HG02852 (cell line): ENCODE data around the gene LRRC53.

Experiments used
- ATAC-seq: cut with Tn5 transposase; IDR thresholded peaks from one replicate; pipeline ENCODE4 v1.9.1; 2021; ENCODE audit warnings: mild to moderate bottlenecking, moderate library complexity; ENCODE audit not compliant: unreplicated experiment

The LRRC53 gene

GRCh38 chr1:74498901-74499300 lies 13.5 kb downstream of the LRRC53 start:
- ATAC-seq, result no peak

- no peak for ATAC-seq
Measured at GRCh38 chr1:74496669-74497068, 15.7 kb downstream of the LRRC53 start.

GRCh38 chr1:74486036-74486435 lies 26.4 kb downstream of the LRRC53 start:
- ATAC-seq, result no peak

- ATAC-seq, result no peak
Measured at GRCh38 chr1:74485622-74486021, 26.8 kb downstream of the LRRC53 start.

- ATAC-seq, result no peak
Measured at GRCh38 chr1:74481607-74482006, 30.8 kb downstream of the LRRC53 start.

- ATAC-seq, result no peak
Measured at GRCh38 chr1:74480068-74480467, 32.3 kb downstream of the LRRC53 start.

- no peak for ATAC-seq
Measured at GRCh38 chr1:74478979-74479378, 33.4 kb downstream of the LRRC53 start.

GRCh38 chr1:74474585-74474984 lies 37.8 kb downstream of the LRRC53 start:
- no peak for ATAC-seq

- ATAC-seq, result no peak
Measured at GRCh38 chr1:74471470-74471869, 40.9 kb downstream of the LRRC53 start.

- ATAC-seq, result no peak
Measured at GRCh38 chr1:74470936-74471335, 41.5 kb downstream of the LRRC53 start.

GRCh38 chr1:74470251-74470650 lies 42.2 kb downstream of the LRRC53 start:
- no peak for ATAC-seq

GRCh38 chr1:74468982-74469603 lies 43.3 kb downstream of the LRRC53 start:
- ATAC-seq, result peak; percentile 57

GRCh38 chr1:74467786-74468377 lies 44.5 kb downstream of the LRRC53 start:
- ATAC-seq, result no peak

GRCh38 chr1:74465193-74465681 lies 47.2 kb downstream of the LRRC53 start:
- no peak for ATAC-seq

GRCh38 chr1:74464037-74464436 lies 48.4 kb downstream of the LRRC53 start:
- no peak for ATAC-seq

GRCh38 chr1:74463333-74463988 lies 49.0 kb downstream of the LRRC53 start:
- peak; percentile 91 for ATAC-seq

GRCh38 chr1:74457253-74457652 lies 55.2 kb downstream of the LRRC53 start:
- ATAC-seq, result no peak

- no peak for ATAC-seq
Measured at GRCh38 chr1:74455390-74455789, 57.0 kb downstream of the LRRC53 start.

- no peak for ATAC-seq
Measured at GRCh38 chr1:74453277-74453676, 59.1 kb downstream of the LRRC53 start.

- ATAC-seq, result no peak
Measured at GRCh38 chr1:74452035-74452434, 60.4 kb downstream of the LRRC53 start.

- ATAC-seq, result no peak
Measured at GRCh38 chr1:74437035-74437434, 75.4 kb downstream of the LRRC53 start.

GRCh38 chr1:74436078-74436477 lies 76.3 kb downstream of the LRRC53 start:
- ATAC-seq, result no peak
